NCI-H1417 (cell line): ENCODE measurements around the gene ADK.
"Not testable (repeated sequence)": the region's sequence is repeated elsewhere in the genome, so short reads cannot be mapped to it uniquely, and the experiment has no call there.

ENCODE experiments used
- DNase-seq, 3 experiments: peaks; one replicate each; lab custom pipeline; 2025; lab: John Stamatoyannopoulos, UW

The ADK gene

GRCh38 chr10:74548676-74549075 is 397.7 kb downstream of the ADK start:
- no peak for DNase-seq

- DNase-seq: no peak
These were observed 405.2 kb downstream of the ADK start for GRCh38 chr10:74556072-74556705.

- DNase-seq: no peak
These were observed 406.1 kb downstream of the ADK start for GRCh38 chr10:74557098-74557497.

DNA sequence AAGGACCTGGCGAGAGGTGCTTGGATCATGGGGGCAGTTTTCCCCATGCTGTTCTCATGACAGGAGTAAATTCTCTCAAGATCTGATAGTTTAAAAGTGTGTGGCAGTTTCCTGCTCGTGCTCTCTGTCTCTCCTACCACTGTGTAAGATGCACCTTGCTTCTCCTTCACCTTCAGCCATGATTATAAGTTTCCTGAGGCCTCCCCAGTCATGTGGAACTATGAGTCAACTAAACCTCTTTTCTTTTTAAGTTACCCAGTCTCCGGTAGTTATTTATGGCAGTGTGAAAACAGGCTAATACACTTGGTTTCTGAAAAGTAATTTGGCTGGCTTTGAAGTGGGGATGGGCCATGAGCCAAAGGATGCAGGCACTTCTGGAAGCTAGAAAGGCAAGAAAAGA is 407.4 kb downstream of the ADK start:
- no peak for DNase-seq

GRCh38 chr10:74558897-74559296 is 407.9 kb downstream of the ADK start:
- DNase-seq: no peak

DNA sequence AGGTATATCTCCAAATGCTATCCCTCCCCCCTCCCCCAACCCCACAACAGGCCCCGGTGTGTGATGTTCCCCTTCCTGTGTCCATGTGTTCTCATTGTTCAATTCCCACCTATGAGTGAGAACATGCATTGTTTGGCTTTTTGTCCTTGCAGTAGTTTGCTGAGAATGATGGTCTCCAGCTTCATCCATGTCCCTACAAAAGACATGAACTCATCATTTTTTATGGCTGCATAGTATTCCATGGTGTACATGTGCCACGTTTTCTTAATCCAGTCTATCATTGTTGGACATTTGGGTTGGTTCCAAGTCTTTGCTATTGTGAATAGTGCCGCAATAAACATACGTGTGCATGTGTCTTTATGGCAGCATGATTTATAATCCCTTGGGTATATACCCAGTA is 417.9 kb downstream of the ADK start:
- not testable (repeated sequence) for DNase-seq

- DNase-seq: not testable (repeated sequence)
These were observed 422.5 kb downstream of the ADK start for GRCh38 chr10:74573497-74573896.

GRCh38 chr10:74575191-74575720 is 424.2 kb downstream of the ADK start:
- DNase-seq: no peak

DNA sequence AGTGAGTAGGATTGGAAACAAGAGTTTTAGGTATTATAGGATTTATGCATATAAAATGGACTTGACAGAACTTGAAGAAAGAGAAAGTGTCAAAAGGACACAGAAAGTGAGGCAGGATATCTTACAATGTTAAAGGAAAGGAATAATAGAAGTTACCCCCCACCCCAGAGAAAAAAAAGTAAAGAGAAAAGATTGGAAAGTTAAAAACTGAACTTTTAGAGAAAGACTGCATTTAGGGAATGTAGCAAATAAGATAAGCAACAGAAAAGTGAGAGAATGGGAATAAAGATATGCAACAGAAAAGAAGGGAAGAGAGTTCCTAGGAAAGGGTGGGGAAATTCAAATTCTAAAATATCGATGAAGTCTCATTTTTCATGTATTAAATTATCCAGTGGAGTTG is 424.9 kb downstream of the ADK start:
- DNase-seq: no peak

GRCh38 chr10:74576586-74576985 is 425.6 kb downstream of the ADK start:
- no peak for DNase-seq

DNA sequence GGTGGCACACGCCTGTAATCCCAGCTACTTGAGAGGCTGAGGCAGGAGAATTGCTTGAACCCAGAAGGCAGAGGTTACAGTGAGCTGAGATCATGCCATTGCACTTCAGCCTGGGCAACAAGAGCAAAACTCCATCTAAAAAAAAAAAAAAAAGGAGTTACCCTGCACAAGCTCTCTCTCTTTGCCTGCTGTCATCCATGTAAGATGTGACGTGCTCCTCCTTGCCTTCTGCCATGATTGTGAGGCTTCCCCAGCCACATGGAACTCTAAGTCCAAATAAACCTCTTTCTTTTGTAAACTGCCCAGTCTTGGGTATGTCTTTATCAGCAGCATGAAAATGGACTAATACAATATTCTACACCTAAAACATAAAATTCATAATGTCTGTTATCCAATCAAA is 429.4 kb downstream of the ADK start:
- not testable (repeated sequence) for DNase-seq

DNA sequence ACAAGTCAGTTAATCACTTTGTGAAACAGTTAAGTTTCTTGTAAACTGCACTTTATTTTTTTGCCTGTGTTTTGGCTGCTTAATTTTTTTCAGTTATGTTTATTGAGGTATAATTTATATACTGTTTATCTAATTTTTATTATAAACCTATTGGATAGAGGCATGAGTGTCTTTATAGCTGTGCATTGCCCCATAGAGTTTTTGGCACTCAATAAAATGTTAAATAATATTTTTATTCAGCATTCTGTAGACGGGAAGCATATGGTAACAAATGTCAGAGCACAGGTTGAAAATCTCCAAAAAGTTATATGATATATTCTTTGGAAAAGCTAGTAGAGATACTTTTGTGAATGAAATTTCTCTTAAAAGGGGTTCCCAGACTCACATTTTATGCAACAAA is 431.5 kb downstream of the ADK start:
- DNase-seq: no peak

GRCh38 chr10:74585231-74586087 is 434.4 kb downstream of the ADK start:
- peak; percentile 40 to 79 (median 58) for DNase-seq

GRCh38 chr10:74586088-74586585 is 435.1 kb downstream of the ADK start:
- DNase-seq: peak in 2 of 3 experiments; percentile 4 to 12

- peak in 1 of 3 experiments; percentile 15 for DNase-seq
These were observed 436.3 kb downstream of the ADK start for GRCh38 chr10:74587109-74587854.

DNA sequence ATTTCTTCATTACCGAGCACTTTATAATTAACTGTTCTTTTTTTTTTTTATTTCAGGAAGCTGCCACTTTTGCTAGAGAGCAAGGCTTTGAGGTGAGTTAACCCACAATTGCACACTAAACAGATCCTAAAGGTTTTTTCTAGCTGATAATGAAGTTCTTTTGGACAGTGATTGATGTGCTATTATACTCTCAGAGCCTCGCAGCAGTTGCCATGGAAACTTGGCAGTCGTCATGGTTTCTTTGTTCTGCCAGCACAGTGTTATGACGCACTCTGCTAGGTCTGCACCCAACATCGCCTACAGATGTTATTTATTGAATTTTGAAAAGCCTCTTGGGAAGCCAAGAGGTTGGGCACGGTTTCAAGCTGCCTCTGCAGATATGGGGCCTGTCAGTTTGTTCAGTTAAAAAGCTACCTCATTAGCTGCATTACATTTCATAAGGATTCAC is 438.2 kb downstream of the ADK start:
- peak; percentile 79 to 98 (median 92) for DNase-seq

DNA sequence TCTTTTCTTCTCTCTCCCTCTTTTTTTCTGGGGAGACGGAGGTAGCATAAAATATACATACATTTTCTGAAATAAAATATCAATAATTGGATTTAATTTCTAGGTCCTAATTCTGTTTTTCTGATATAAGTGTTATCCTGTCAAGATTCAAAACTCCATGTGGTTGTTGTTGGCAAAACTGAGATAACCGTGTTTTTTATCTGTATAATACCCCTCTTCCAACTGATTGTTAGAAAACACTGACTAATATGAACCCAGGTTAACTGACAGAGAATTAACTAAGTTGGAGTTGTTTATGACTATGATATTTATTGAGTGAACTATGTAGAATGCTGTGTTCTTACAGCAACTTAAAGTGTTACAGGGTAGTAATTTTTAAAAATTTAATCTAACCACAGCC is 438.8 kb downstream of the ADK start:
- peak in 1 of 3 experiments; percentile 1 for DNase-seq

DNA sequence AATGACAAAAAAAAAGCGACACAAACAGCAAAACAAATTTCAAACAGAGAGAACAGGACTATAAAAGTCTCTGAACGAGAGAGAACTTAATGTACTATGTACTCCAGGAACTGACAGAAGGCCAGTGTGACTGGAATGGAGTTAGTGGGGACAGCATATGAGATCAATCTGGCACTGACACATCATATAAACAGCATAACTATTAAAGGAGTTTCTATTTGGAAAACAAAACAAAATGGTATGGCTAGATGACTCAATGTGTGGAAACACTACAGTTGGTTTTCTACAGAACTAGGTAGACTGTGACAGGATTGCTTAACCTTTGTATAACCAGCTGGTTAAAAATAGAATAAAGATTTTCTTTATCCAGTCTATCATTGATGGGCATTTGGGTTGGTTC is 442.4 kb downstream of the ADK start:
- no peak for DNase-seq

GRCh38 chr10:74596713-74597112 is 445.7 kb downstream of the ADK start:
- DNase-seq: no peak

DNA sequence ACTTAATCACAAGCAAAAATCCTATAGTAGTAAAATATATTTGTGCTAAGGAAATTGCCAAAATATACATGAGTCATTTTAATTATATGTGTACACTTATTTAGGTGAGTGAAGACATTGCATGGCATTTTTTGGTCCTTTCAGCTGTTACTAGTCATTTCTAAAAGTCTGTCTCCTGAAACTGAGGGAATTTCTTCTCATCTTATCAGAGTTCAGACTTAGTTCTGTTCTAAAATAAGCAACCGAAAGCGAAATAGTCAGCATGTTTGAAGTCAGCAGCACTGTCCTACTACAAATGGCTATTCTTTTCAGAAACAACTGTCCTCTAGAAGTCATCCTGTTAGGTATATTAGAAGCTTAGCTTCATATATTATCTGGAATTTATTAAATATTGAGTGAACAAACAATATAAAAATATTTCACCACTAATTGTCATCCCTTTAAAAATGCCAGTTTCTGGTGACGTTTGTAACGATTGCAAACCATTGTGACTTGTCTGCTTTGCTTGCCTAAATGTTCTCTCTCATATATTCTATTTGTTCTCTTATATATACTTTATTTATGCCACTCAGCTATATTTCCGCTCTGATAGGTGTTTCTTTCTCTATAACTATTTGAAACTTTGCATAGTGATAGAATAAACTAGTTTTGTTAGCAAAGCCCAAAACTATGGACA is 448.0 kb downstream of the ADK start:
- no peak for DNase-seq

DNA sequence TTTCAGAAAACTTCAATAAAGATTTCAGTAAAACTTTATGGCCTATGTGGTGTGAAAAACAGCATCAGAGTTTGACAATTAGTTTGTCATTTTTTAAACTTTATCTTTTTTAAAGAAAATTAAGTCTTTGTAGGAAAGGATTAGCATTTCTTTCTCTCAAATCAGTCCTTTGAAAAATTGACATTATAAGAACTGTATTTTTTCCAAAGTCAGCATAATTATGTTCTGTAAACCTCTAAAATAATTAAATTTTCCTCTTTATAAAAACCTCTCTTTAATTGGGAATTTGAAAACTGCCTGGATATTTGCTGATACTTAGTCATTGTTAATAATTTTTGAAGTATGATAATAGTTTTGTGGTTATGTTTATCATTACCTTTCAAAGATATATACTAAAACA is 448.7 kb downstream of the ADK start:
- DNase-seq: no peak

DNA sequence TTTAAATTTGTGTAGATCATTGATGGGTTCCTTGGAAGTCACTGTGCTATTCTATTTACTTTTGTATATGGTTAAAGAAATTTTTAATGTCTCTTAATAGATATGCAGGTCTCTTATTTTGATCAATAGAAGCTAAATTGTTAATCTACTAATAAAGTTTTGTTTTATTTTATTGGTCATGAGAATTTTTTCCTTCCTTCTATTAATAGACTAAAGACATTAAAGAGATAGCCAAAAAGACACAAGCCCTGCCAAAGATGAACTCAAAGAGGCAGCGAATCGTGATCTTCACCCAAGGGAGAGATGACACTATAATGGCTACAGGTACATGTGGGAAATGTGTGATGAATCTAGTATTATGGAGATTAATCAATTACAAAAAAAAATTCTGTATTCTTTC is 449.1 kb downstream of the ADK start:
- DNase-seq: no peak
